Smooth muscle cell (in vitro differentiated cells): ENCODE results near the gene DLG2. TPM values are rescaled to one million over a fixed set of nuclear protein-coding genes. Genes with fewer than 3 reads are reported as not detected.

ENCODE experiments used
- DNase-seq: peaks from one replicate; lab custom pipeline; 2025; ENCODE audit not compliant: unreplicated experiment; lab: John Stamatoyannopoulos, UW
- H2AFZ ChIP-seq: fragments of 200-600 bp; sonication (generic); 2 replicates; pipeline ENCODE4 v1.6.0; 2016; ENCODE audit warnings: antibody characterized with exemption, low read depth, mild to moderate bottlenecking
- H3F3A ChIP-seq: fragments of 200-600 bp; sonication (generic); 2 replicates; pipeline ENCODE4 v1.6.0; 2017; ENCODE audit warnings: antibody characterized with exemption, low read depth
- H3K27ac ChIP-seq: fragments of 200-600 bp; sonication (generic); 2 replicates; pipeline ENCODE4 v1.5.1; 2016; ENCODE audit warnings: low read depth, mild to moderate bottlenecking
- H3K27me3 ChIP-seq: fragments of 200-600 bp; sonication (generic); 2 replicates; pipeline ENCODE4 v1.6.1; 2016; ENCODE audit warnings: low read depth, mild to moderate bottlenecking
- H3K36me3 ChIP-seq: fragments of 200-600 bp; sonication (generic); 2 replicates; pipeline ENCODE4 v1.5.1; 2016; ENCODE audit warnings: low read depth
- H3K4me1 ChIP-seq: fragments of 200-600 bp; sonication (generic); 2 replicates; pipeline ENCODE4 v1.5.1; 2016; ENCODE audit warnings: low read depth
- H3K4me2 ChIP-seq: fragments of 200-600 bp; sonication (generic); 2 replicates; pipeline ENCODE4 v1.6.0; 2016; ENCODE audit warnings: mild to moderate bottlenecking
- H3K4me3 ChIP-seq: fragments of 200-600 bp; sonication (generic); 2 replicates; pipeline ENCODE4 v1.5.1; 2016; ENCODE audit warnings: mild to moderate bottlenecking
- H3K79me2 ChIP-seq: fragments of 200-600 bp; sonication (generic); 2 replicates; pipeline ENCODE4 v1.6.0; 2016; ENCODE audit warnings: low read depth, mild to moderate bottlenecking
- H3K9ac ChIP-seq: fragments of 200-600 bp; sonication (generic); 2 replicates; pipeline ENCODE4 v1.6.0; 2016; ENCODE audit warnings: low read depth
- H3K9me3 ChIP-seq: fragments of 200-600 bp; sonication (generic); replicated peaks from 2 replicates; pipeline ENCODE4 v1.5.1; 2016; ENCODE audit warnings: low read depth
- H4K20me1 ChIP-seq: fragments of 200-600 bp; sonication (generic); 2 replicates; pipeline ENCODE4 v1.6.0; 2016; ENCODE audit warnings: low read depth
- CTCF ChIP-seq: fragments of 200-600 bp; sonication (generic); IDR thresholded peaks from 2 replicates; pipeline ENCODE4 v1.5.1; 2017; ENCODE audit warnings: borderline replicate concordance, mild to moderate bottlenecking, antibody characterized with exemption; ENCODE audit not compliant: insufficient read depth, poor library complexity, severe bottlenecking
- WGBS: methylation state at CpG from one replicate; pipeline ENCODE4 v1.1.7; 2016; ENCODE audit warnings: low lambda C conversion rate; 5-methylcytosine and 5-hydroxymethylcytosine counted together
- polyA plus RNA-seq: library from polyadenylated mRNA; unstranded; fragments of >200 nt; fragmentation: Nextera tagmentation; extraction: Ambion mirVana; gene quantifications from 2 replicates; pipeline ENCODE4 v1.2.1, GENCODE V29; 2016
- total RNA-seq: library from RNA; depleted of rRNA; stranded (reverse); fragments of >200 nt; gene quantifications from 2 replicates; pipeline ENCODE4 v1.2.3, GENCODE V29; 2014

The DLG2 gene
- total and polyA plus RNA-seq, 2 experiments from 2014 or later: 0.74 to 1.1 TPM

DNA sequence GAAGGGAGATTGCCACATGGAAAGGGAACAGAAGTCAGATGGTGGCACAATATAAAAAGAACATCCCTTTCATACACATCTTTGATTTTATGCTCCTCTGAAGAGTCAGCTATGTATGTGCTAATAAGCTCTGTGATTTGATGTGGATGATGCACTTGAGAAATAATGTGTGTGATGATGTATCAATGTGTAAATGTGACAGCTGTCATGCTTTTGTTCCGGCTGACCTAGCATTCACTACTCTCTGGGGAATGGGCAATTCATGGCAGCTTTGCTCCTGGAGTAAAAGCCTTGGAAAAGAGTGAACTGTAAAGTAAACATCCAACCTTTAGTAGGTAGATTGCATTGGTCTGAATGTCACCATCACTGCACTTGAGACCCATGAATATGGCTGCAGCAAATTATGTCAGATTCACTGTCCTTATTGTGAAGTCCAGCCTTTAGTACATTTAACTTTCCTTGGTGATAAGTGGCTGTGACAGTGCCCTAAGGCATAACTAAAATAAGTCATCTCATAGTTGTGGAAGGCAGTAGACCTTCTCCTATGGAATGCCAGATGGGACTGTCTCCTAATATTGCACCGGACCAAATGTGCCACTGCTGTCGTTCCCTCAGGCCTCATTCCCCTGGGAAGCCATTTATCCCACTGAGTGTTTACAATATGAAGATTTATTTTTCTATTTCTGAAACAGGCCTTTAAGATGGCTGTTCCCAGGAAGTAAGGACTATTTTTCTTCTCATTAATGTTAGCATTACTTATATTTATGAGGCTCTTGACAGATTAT, 2162.8 kb downstream of the DLG2 start:
- Histone ChIP-seq H2AFZ (no peak overlapping the region), H3K79me2 (no peaks in the 10 kb centered on the region), H3K9me3 (no peaks in the 10 kb centered on the region), H3K4me3 (no peak overlapping the region), H4K20me1 (no peaks in the 10 kb centered on the region), H3K27me3 (no peaks in the 10 kb centered on the region), H3K36me3 (no peaks in the 10 kb centered on the region), H3K4me1 (no peaks in the 10 kb centered on the region), H3K27ac (no peak overlapping the region), H3K4me2 (no peak overlapping the region), H3K9ac (no peak overlapping the region), H3F3A (no peaks in the 10 kb centered on the region)
- WGBS: 91% methylated on average over 3 of the region's 3 CpGs
- DNase-seq: no peak
- no peak for TF ChIP-seq CTCF

DNA sequence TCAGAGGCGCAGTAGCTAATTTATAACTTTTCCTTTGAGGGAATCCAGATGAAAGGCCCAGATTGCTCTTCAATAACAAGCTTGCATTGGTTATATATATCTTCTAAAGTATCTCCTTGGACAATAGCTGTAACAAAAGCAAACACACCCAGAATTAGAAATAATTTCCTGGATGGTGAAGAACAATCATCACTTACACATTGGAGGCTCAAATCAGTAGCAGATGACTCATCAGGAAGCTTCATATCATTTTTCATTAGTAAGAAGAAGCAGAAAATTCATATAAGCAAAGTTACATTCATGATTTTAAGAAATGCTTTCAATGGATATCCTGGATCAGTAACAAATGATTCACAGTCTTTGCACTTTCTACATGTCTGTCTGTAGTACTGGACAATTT, 2167.3 kb downstream of the DLG2 start:
- no peak for TF ChIP-seq CTCF
- H3K4me1 ChIP-seq: no peaks in the 10 kb centered on the region
- WGBS: 94% methylated on average over 1 of the region's 1 CpG
- H3K27me3 ChIP-seq: no peaks in the 10 kb centered on the region
- no peak for DNase-seq
- H3K4me2 ChIP-seq: no peak overlapping the region
- H3F3A ChIP-seq: no peaks in the 10 kb centered on the region
- H3K27ac ChIP-seq: no peak overlapping the region
- no peak overlapping the region for H2AFZ ChIP-seq
- H3K4me3 ChIP-seq: no peak overlapping the region
- H3K36me3 ChIP-seq: no peaks in the 10 kb centered on the region
- H3K79me2 ChIP-seq: no peaks in the 10 kb centered on the region
- H4K20me1 ChIP-seq: no peaks in the 10 kb centered on the region
- no peaks in the 10 kb centered on the region for H3K9me3 ChIP-seq
- no peak overlapping the region for H3K9ac ChIP-seq

GRCh38 chr11:83456566-83456965, 2170.6 kb downstream of the DLG2 start:
- Histone ChIP-seq H3K9me3 (no peaks in the 10 kb centered on the region), H3K4me3 (no peak overlapping the region), H3K4me1 (no peaks in the 10 kb centered on the region), H3K9ac (no peak overlapping the region), H3K36me3 (no peaks in the 10 kb centered on the region), H3F3A (no peaks in the 10 kb centered on the region), H4K20me1 (no peaks in the 10 kb centered on the region), H3K27ac (no peak overlapping the region), H3K27me3 (no peaks in the 10 kb centered on the region), H2AFZ (no peak overlapping the region), H3K4me2 (no peak overlapping the region), H3K79me2 (no peaks in the 10 kb centered on the region)
- 94% methylated on average over 8 of the region's 8 CpGs for WGBS
- DNase-seq: no peak
- TF ChIP-seq CTCF: no peak

DNA sequence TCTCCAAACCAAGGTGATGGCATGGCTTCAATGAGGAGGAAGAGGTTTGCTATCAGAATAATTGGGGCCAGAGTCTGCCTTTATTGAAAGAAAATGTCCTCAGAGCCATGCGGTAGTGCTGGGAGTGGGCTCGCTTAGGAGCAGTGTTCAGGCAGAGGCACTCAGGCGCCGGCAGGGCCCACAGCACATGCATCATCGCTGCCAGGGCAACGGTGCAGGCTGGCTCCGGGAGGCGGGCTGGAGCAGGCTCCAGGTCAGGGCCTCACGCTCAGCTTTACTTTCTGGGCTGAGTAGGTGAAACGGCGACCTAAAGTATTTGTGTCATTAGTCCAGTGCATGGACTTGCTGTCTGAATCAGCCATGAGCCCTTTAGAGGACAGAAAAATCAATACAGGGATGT, 2171.1 kb downstream of the DLG2 start:
- no peak for DNase-seq
- no peak for TF ChIP-seq CTCF

More for the DNA sequence above, 2171.1 kb downstream of the DLG2 start:
- no peak overlapping the region for H3K27ac ChIP-seq
- H3F3A ChIP-seq: no peaks in the 10 kb centered on the region
- H3K9ac ChIP-seq: no peak overlapping the region
- no peak overlapping the region for H2AFZ ChIP-seq
- no peak overlapping the region for H3K4me3 ChIP-seq
- no peaks in the 10 kb centered on the region for H3K4me1 ChIP-seq
- H3K27me3 ChIP-seq: no peaks in the 10 kb centered on the region
- WGBS: 76% methylated on average over 11 of the region's 11 CpGs
- H3K36me3 ChIP-seq: no peaks in the 10 kb centered on the region
- H3K4me2 ChIP-seq: no peak overlapping the region
- no peaks in the 10 kb centered on the region for H3K9me3 ChIP-seq
- no peaks in the 10 kb centered on the region for H3K79me2 ChIP-seq
- H4K20me1 ChIP-seq: no peaks in the 10 kb centered on the region
